GM23248 (cell line): ENCODE results near the gene APOL3.

Experiments
- EZH2 ChIP-seq: fragments of 200-600 bp; sonication (generic); IDR thresholded peaks from 2 replicates; pipeline ENCODE4 v1.6.1; 2018; ENCODE audit warnings: antibody characterized with exemption, mild to moderate bottlenecking; ENCODE audit not compliant: insufficient read depth, poor library complexity, severe bottlenecking
- EZH2phosphoT487 ChIP-seq: fragments of 200-600 bp; sonication (generic); IDR thresholded peaks from 2 replicates; pipeline ENCODE4 v1.6.1; 2018; ENCODE audit warnings: antibody characterized with exemption, moderate library complexity, mild to moderate bottlenecking, low read depth; ENCODE audit not compliant: insufficient read depth

DNA sequence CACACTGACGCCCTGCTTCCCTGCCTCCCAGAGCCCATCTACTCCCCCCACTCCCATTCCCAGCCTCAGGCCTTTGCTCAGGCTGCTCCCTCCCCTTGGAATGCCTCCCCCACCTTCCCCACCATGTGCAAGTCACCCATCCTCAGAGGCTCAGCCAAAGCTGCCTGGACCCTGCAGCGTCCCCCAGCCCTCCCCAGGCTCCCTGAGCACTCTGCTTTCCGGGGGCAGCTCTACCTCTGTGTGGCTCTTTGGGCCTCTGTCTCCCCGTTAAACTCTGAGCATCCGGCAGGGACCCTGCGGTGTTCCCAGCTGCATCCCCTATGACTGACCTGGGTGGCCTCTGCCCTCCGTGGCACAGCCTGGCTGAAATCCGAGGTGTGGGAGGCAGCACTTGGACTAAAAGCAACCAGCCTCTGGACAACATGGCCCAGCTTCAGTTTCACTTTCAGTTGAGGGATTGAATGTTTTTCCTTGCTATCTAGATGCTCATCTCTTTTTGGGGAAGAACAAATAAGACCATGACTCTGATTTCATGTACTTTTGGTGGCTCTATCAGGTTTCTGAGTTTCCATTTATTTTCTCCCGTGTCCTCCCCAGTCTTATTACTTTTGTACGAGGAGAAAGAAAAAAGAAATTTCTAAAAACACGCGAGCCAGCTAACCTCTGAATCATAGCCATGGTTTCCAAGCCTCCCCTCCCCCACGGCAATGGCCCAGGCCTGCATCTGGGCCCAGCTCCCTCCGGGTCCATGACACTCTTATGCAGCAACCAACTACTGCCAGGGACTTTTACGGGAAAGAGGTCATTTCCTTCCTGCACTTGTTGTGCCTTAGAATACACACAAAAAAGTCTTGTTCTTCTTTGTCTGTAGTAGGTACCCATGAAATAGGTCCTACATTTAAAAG lies 3.8 kb downstream of the APOL3 start:
- no peak for TF ChIP-seq EZH2
- no peak for TF ChIP-seq EZH2phosphoT487
